Breast epithelium (tissue), 3 donors: ENCODE results near the gene KIT.

Source experiments
- CTCF ChIP-seq, 3 donors: fragments of 450-650 bp; IDR thresholded peaks; one replicate each; pipeline ENCODE4 v1.5.1; 2016 to 2017; ENCODE audit warnings: antibody characterized with exemption in 3 of 3, mild to moderate bottlenecking in 3 of 3, moderate library complexity in 3 of 3
- POLR2AphosphoS5 ChIP-seq, 3 donors: sonication (generic); formaldehyde crosslinking; IDR thresholded peaks; one replicate each; pipeline ENCODE4 v1.6.1; 2017; ENCODE audit warnings: antibody characterized with exemption in 3 of 3

GRCh38 chr4:54659749-54660535 is 2.2 kb downstream of the KIT start:
- TF ChIP-seq CTCF (IDR thresholded peaks at IDR 0.05): no peak
- no peak for TF ChIP-seq POLR2AphosphoS5 (IDR thresholded peaks at IDR 0.05)
